GM21576 (cell line): Measurements from ENCODE around the gene ST8SIA2.

ENCODE experiments used
- ATAC-seq: cut with Tn5 transposase; IDR thresholded peaks from one replicate; pipeline ENCODE4 v1.9.1; 2021; ENCODE audit warnings: mild to moderate bottlenecking, moderate library complexity; ENCODE audit not compliant: unreplicated experiment

ST8SIA2 gene

GRCh38 chr15:92395098-92395635 is 1.5 kb downstream of the ST8SIA2 start:
- no peak for ATAC-seq

GRCh38 chr15:92399271-92399950 is 5.7 kb downstream of the ST8SIA2 start:
- ATAC-seq: no peak

- ATAC-seq: no peak
Observed at GRCh38 chr15:92400573-92400972, 6.9 kb downstream of the ST8SIA2 start.

- ATAC-seq: no peak
Observed at GRCh38 chr15:92400980-92401787, 7.5 kb downstream of the ST8SIA2 start.

- ATAC-seq: no peak
Observed at GRCh38 chr15:92402751-92403150, 9.1 kb downstream of the ST8SIA2 start.

GRCh38 chr15:92405942-92406341 is 12.3 kb downstream of the ST8SIA2 start:
- no peak for ATAC-seq

GRCh38 chr15:92407321-92407720 is 13.6 kb downstream of the ST8SIA2 start:
- no peak for ATAC-seq

- no peak for ATAC-seq
Observed at GRCh38 chr15:92407916-92408315, 14.2 kb downstream of the ST8SIA2 start.

- ATAC-seq: no peak
Observed at GRCh38 chr15:92409006-92409405, 15.3 kb downstream of the ST8SIA2 start.

- no peak for ATAC-seq
Observed at GRCh38 chr15:92409521-92409920, 15.8 kb downstream of the ST8SIA2 start.

- no peak for ATAC-seq
Observed at GRCh38 chr15:92410537-92410936, 16.9 kb downstream of the ST8SIA2 start.

GRCh38 chr15:92411256-92411655 is 17.6 kb downstream of the ST8SIA2 start:
- no peak for ATAC-seq

- ATAC-seq: no peak
Observed at GRCh38 chr15:92413510-92413909, 19.8 kb downstream of the ST8SIA2 start.

- no peak for ATAC-seq
Observed at GRCh38 chr15:92415639-92416297, 22.1 kb downstream of the ST8SIA2 start.

GRCh38 chr15:92416557-92416956 is 22.9 kb downstream of the ST8SIA2 start:
- no peak for ATAC-seq

GRCh38 chr15:92417716-92418115 is 24.0 kb downstream of the ST8SIA2 start:
- ATAC-seq: no peak

GRCh38 chr15:92418864-92419263 is 25.2 kb downstream of the ST8SIA2 start:
- ATAC-seq: no peak

- no peak for ATAC-seq
Observed at GRCh38 chr15:92421976-92422375, 28.3 kb downstream of the ST8SIA2 start.

- no peak for ATAC-seq
Observed at GRCh38 chr15:92425578-92426225, 32.0 kb downstream of the ST8SIA2 start.

- ATAC-seq: no peak
Observed at GRCh38 chr15:92429378-92430068, 35.8 kb downstream of the ST8SIA2 start.

- no peak for ATAC-seq
Observed at GRCh38 chr15:92430069-92430440, 36.4 kb downstream of the ST8SIA2 start.
